MM.1S (cell line): ENCODE measurements around the gene TMEM131.

ENCODE experiments used
- EZH2 ChIP-seq: fragments of 300-600 bp; sonication (generic); optimal IDR thresholded peaks from 2 replicates; pipeline ENCODE3; 2017; ENCODE audit warnings: low read depth, mild to moderate bottlenecking, antibody characterized with exemption, low read length, mixed read lengths
- EZH2phosphoT487 ChIP-seq: fragments of 300-600 bp; sonication (generic); IDR thresholded peaks from 2 replicates; pipeline ENCODE4 v1.6.1; 2018; ENCODE audit warnings: antibody characterized with exemption, low read length
- TF ChIP-seq, protein P1 (sequence below): fragments of 300-600 bp; sonication (generic); IDR thresholded peaks from 2 replicates; pipeline ENCODE4 v1.5.1; 2016; ENCODE audit warnings: antibody characterized with exemption, low read length, mixed read lengths

DNA sequence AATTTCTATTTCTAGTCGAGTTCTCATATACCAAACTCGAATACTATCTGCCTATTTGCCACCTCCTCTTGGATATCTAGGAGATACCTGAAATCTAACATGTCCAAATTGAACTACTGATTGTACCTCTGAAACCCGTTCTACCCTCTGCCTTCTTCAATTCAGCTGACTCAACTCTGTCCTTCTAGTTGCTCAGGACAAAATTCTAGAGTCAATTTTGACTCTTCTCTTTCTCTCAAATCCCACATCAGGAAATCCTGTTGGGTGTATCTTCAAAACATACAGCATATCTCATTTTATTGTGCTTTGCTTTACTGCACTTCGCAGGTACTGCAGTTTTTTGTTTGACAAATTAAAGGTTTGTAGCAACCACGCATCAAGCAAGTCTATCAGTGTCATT lies 144.6 kb downstream of the TMEM131 start:
- TF ChIP-seq, protein P1, sequence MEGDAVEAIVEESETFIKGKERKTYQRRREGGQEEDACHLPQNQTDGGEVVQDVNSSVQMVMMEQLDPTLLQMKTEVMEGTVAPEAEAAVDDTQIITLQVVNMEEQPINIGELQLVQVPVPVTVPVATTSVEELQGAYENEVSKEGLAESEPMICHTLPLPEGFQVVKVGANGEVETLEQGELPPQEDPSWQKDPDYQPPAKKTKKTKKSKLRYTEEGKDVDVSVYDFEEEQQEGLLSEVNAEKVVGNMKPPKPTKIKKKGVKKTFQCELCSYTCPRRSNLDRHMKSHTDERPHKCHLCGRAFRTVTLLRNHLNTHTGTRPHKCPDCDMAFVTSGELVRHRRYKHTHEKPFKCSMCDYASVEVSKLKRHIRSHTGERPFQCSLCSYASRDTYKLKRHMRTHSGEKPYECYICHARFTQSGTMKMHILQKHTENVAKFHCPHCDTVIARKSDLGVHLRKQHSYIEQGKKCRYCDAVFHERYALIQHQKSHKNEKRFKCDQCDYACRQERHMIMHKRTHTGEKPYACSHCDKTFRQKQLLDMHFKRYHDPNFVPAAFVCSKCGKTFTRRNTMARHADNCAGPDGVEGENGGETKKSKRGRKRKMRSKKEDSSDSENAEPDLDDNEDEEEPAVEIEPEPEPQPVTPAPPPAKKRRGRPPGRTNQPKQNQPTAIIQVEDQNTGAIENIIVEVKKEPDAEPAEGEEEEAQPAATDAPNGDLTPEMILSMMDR = no peak
- TF ChIP-seq EZH2 (no peak), EZH2phosphoT487 (no peak)
